ENCODE measurements around the gene MAPKAP1. TPM values are rescaled to one million over a fixed set of nuclear protein-coding genes. Genes with fewer than 3 reads are reported as not detected.

Gene MAPKAP1
- total and polyA plus RNA-seq, 4 donors = 44.5 to 64.0 (median 62.6) TPM

GRCh38 chr9:125659954-125660353 is 47.1 kb downstream of the MAPKAP1 start:
- no peak overlapping the region for H3K27ac ChIP-seq (ENCODE audit: low read depth, low read length)
- no peaks in the 10 kb centered on the region for H3K9me3 ChIP-seq (ENCODE audit: control insufficient read depth, insufficient read depth, low read length)
- H3K36me3 ChIP-seq (ENCODE audit: control insufficient read depth, insufficient read depth, low read length) = peaks cover 3% of the 10 kb centered on the region
- H3K27me3 ChIP-seq (ENCODE audit: control insufficient read depth, insufficient read depth, low read length) = no peaks in the 10 kb centered on the region
- DNase-seq (ENCODE audit: low read depth in 4 of 6, low spot score in 6 of 6) = no peak
- no peak overlapping the region for H3K4me3 ChIP-seq (ENCODE audit: low read depth, low read length)
- 21% methylated on average over 1 of the region's 4 CpGs for WGBS (ENCODE audit: insufficient coverage)
- H3K4me1 ChIP-seq (ENCODE audit: control insufficient read depth, insufficient read depth, low read length) = peaks cover 4% of the 10 kb centered on the region

GRCh38 chr9:125659201-125659840 is 47.7 kb downstream of the MAPKAP1 start:
- Histone ChIP-seq H3K4me1 (ENCODE audit: control insufficient read depth, insufficient read depth, low read length) (peaks cover 4% of the 10 kb centered on the region), H3K27me3 (ENCODE audit: control insufficient read depth, insufficient read depth, low read length) (no peaks in the 10 kb centered on the region), H3K36me3 (ENCODE audit: control insufficient read depth, insufficient read depth, low read length) (peaks cover 3% of the 10 kb centered on the region), H3K27ac (ENCODE audit: low read depth, low read length) (no peak overlapping the region), H3K4me3 (ENCODE audit: low read depth, low read length) (no peak overlapping the region), H3K9me3 (ENCODE audit: control insufficient read depth, insufficient read depth, low read length) (no peaks in the 10 kb centered on the region)
- WGBS (ENCODE audit: insufficient coverage) = 81% methylated on average over 2 of the region's 2 CpGs
- no peak for DNase-seq (ENCODE audit: low read depth in 4 of 6, low spot score in 6 of 6)

GRCh38 chr9:125656560-125656959 is 50.4 kb downstream of the MAPKAP1 start:
- Histone ChIP-seq H3K9me3 (ENCODE audit: control insufficient read depth, insufficient read depth, low read length) (no peaks in the 10 kb centered on the region), H3K4me3 (ENCODE audit: low read depth, low read length) (no peak overlapping the region), H3K4me1 (ENCODE audit: control insufficient read depth, insufficient read depth, low read length) (peaks cover 4% of the 10 kb centered on the region), H3K27me3 (ENCODE audit: control insufficient read depth, insufficient read depth, low read length) (no peaks in the 10 kb centered on the region), H3K36me3 (ENCODE audit: control insufficient read depth, insufficient read depth, low read length) (no peaks in the 10 kb centered on the region), H3K27ac (ENCODE audit: low read depth, low read length) (no peak overlapping the region)
- no peak for DNase-seq (ENCODE audit: low read depth in 4 of 6, low spot score in 6 of 6)
- no CpG with 5 or more reads among the region's 3 CpGs for WGBS (ENCODE audit: insufficient coverage)

- no peak for DNase-seq (ENCODE audit: low read depth in 4 of 6, low spot score in 6 of 6)
- H3K36me3 ChIP-seq (ENCODE audit: control insufficient read depth, insufficient read depth, low read length) = no peaks in the 10 kb centered on the region
- no peak overlapping the region for H3K27ac ChIP-seq (ENCODE audit: low read depth, low read length)
- no CpG with 5 or more reads among the region's 5 CpGs for WGBS (ENCODE audit: insufficient coverage)
- no peaks in the 10 kb centered on the region for H3K27me3 ChIP-seq (ENCODE audit: control insufficient read depth, insufficient read depth, low read length)
- no peaks in the 10 kb centered on the region for H3K9me3 ChIP-seq (ENCODE audit: control insufficient read depth, insufficient read depth, low read length)
- peaks cover 9% of the 10 kb centered on the region for H3K4me1 ChIP-seq (ENCODE audit: control insufficient read depth, insufficient read depth, low read length)
- H3K4me3 ChIP-seq (ENCODE audit: low read depth, low read length) = no peak overlapping the region
Observed at GRCh38 chr9:125655691-125656410, 51.2 kb downstream of the MAPKAP1 start.

GRCh38 chr9:125655066-125655633 is 51.9 kb downstream of the MAPKAP1 start:
- H3K27me3 ChIP-seq (ENCODE audit: control insufficient read depth, insufficient read depth, low read length) = no peaks in the 10 kb centered on the region
- no peak overlapping the region for H3K27ac ChIP-seq (ENCODE audit: low read depth, low read length)
- H3K36me3 ChIP-seq (ENCODE audit: control insufficient read depth, insufficient read depth, low read length) = no peaks in the 10 kb centered on the region
- H3K4me3 ChIP-seq (ENCODE audit: low read depth, low read length) = no peak overlapping the region
- H3K9me3 ChIP-seq (ENCODE audit: control insufficient read depth, insufficient read depth, low read length) = no peaks in the 10 kb centered on the region
- peaks cover 9% of the 10 kb centered on the region for H3K4me1 ChIP-seq (ENCODE audit: control insufficient read depth, insufficient read depth, low read length)
- DNase-seq (ENCODE audit: low read depth in 4 of 6, low spot score in 6 of 6) = no peak
- WGBS (ENCODE audit: insufficient coverage) = no CpG with 5 or more reads among the region's 4 CpGs

- Histone ChIP-seq H3K4me3 (ENCODE audit: low read depth, low read length) (no peak overlapping the region), H3K27me3 (ENCODE audit: control insufficient read depth, insufficient read depth, low read length) (no peaks in the 10 kb centered on the region), H3K36me3 (ENCODE audit: control insufficient read depth, insufficient read depth, low read length) (no peaks in the 10 kb centered on the region), H3K27ac (ENCODE audit: low read depth, low read length) (no peak overlapping the region), H3K9me3 (ENCODE audit: control insufficient read depth, insufficient read depth, low read length) (no peaks in the 10 kb centered on the region), H3K4me1 (ENCODE audit: control insufficient read depth, insufficient read depth, low read length) (peaks cover 9% of the 10 kb centered on the region)
- no peak for DNase-seq (ENCODE audit: low read depth in 4 of 6, low spot score in 6 of 6)
- 61% methylated on average over 2 of the region's 5 CpGs for WGBS (ENCODE audit: insufficient coverage)
Observed at GRCh38 chr9:125654121-125654520, 52.9 kb downstream of the MAPKAP1 start.

- Histone ChIP-seq H3K27ac (ENCODE audit: low read depth, low read length) (no peak overlapping the region), H3K36me3 (ENCODE audit: control insufficient read depth, insufficient read depth, low read length) (no peaks in the 10 kb centered on the region), H3K9me3 (ENCODE audit: control insufficient read depth, insufficient read depth, low read length) (no peaks in the 10 kb centered on the region), H3K27me3 (ENCODE audit: control insufficient read depth, insufficient read depth, low read length) (no peaks in the 10 kb centered on the region), H3K4me1 (ENCODE audit: control insufficient read depth, insufficient read depth, low read length) (peaks cover 9% of the 10 kb centered on the region), H3K4me3 (ENCODE audit: low read depth, low read length) (no peak overlapping the region)
- no peak for DNase-seq (ENCODE audit: low read depth in 4 of 6, low spot score in 6 of 6)
- 90% methylated on average over 1 of the region's 3 CpGs for WGBS (ENCODE audit: insufficient coverage)
Observed at GRCh38 chr9:125653325-125653724, 53.7 kb downstream of the MAPKAP1 start.

GRCh38 chr9:125652759-125653158 is 54.2 kb downstream of the MAPKAP1 start:
- H3K9me3 ChIP-seq (ENCODE audit: control insufficient read depth, insufficient read depth, low read length) = no peaks in the 10 kb centered on the region
- DNase-seq (ENCODE audit: low read depth in 4 of 6, low spot score in 6 of 6) = no peak
- no peaks in the 10 kb centered on the region for H3K36me3 ChIP-seq (ENCODE audit: control insufficient read depth, insufficient read depth, low read length)
- H3K27ac ChIP-seq (ENCODE audit: low read depth, low read length) = no peak overlapping the region
- H3K4me1 ChIP-seq (ENCODE audit: control insufficient read depth, insufficient read depth, low read length) = peaks cover 6% of the 10 kb centered on the region
- H3K27me3 ChIP-seq (ENCODE audit: control insufficient read depth, insufficient read depth, low read length) = no peaks in the 10 kb centered on the region
- 65% methylated on average over 2 of the region's 6 CpGs for WGBS (ENCODE audit: insufficient coverage)
- H3K4me3 ChIP-seq (ENCODE audit: low read depth, low read length) = no peak overlapping the region

GRCh38 chr9:125652233-125652594 is 54.8 kb downstream of the MAPKAP1 start:
- 75% methylated on average over 1 of the region's 2 CpGs for WGBS (ENCODE audit: insufficient coverage)
- H3K36me3 ChIP-seq (ENCODE audit: control insufficient read depth, insufficient read depth, low read length) = no peaks in the 10 kb centered on the region
- H3K4me1 ChIP-seq (ENCODE audit: control insufficient read depth, insufficient read depth, low read length) = peaks cover 5% of the 10 kb centered on the region
- peak in 1 of 6 donors; percentile 82 for DNase-seq (ENCODE audit: low read depth in 4 of 6, low spot score in 6 of 6)
- no peak overlapping the region for H3K4me3 ChIP-seq (ENCODE audit: low read depth, low read length)
- H3K9me3 ChIP-seq (ENCODE audit: control insufficient read depth, insufficient read depth, low read length) = no peaks in the 10 kb centered on the region
- H3K27me3 ChIP-seq (ENCODE audit: control insufficient read depth, insufficient read depth, low read length) = no peaks in the 10 kb centered on the region
- H3K27ac ChIP-seq (ENCODE audit: low read depth, low read length) = no peak overlapping the region

All from spinal cord (tissue), 10 donors.